MM.1S (cell line): Measurements from ENCODE around the gene THSD7B.

ENCODE experiments used
- DNase-seq: peaks from one replicate; pipeline ENCODE4 v3.0.0-alpha.2; 2015
- H2AFZ ChIP-seq: fragments of 300-600 bp; sonication (generic); 2 replicates; pipeline ENCODE4 v1.6.0; 2016; ENCODE audit warnings: antibody characterized with exemption, low read length
- H3F3A ChIP-seq: fragments of 300-600 bp; sonication (generic); 2 replicates; pipeline ENCODE4 v1.6.1; 2016; ENCODE audit warnings: mild to moderate bottlenecking, antibody characterized with exemption, low read length, moderate library complexity, mixed read lengths; ENCODE audit not compliant: insufficient read depth
- H3K27ac ChIP-seq: fragments of 300-600 bp; sonication (generic); 2 replicates; pipeline ENCODE4 v1.5.1; 2016; ENCODE audit warnings: mild to moderate bottlenecking, low read length
- H3K27me3 ChIP-seq: fragments of 300-600 bp; sonication (generic); replicated peaks from 2 replicates; pipeline ENCODE4 v1.6.0; 2016; ENCODE audit warnings: low read length; ENCODE audit not compliant: insufficient read depth
- H3K36me3 ChIP-seq: fragments of 300-600 bp; sonication (generic); replicated peaks from 2 replicates; pipeline ENCODE4 v1.6.1; 2016; ENCODE audit warnings: mild to moderate bottlenecking, low read length, mixed read lengths; ENCODE audit not compliant: insufficient read depth
- H3K4me1 ChIP-seq: fragments of 300-600 bp; sonication (generic); 2 replicates; pipeline ENCODE4 v1.6.1; 2016; ENCODE audit warnings: low read length, mixed read lengths
- H3K4me2 ChIP-seq: fragments of 300-600 bp; sonication (generic); 2 replicates; pipeline ENCODE4 v1.6.0; 2016; ENCODE audit warnings: low read depth, low read length
- H3K4me3 ChIP-seq: fragments of 300-600 bp; sonication (generic); 2 replicates; pipeline ENCODE4 v1.5.1; 2016; ENCODE audit warnings: low read length, mixed read lengths
- H3K79me2 ChIP-seq: fragments of 300-600 bp; sonication (generic); 2 replicates; pipeline ENCODE4 v1.6.1; 2016; ENCODE audit warnings: mixed run types, low read length, mixed read lengths
- H3K9ac ChIP-seq: fragments of 300-600 bp; sonication (generic); 2 replicates; pipeline ENCODE4 v1.6.1; 2016; ENCODE audit warnings: low read length, mixed read lengths
- H3K9me2 ChIP-seq: fragments of 300-600 bp; sonication (generic); replicated peaks from 2 replicates; pipeline ENCODE4 v1.6.1; 2016; ENCODE audit warnings: mild to moderate bottlenecking, low read length, mixed read lengths; ENCODE audit not compliant: insufficient read depth
- H3K9me3 ChIP-seq: fragments of 300-600 bp; sonication (generic); replicated peaks from 2 replicates; pipeline ENCODE4 v1.6.1; 2016; ENCODE audit warnings: mild to moderate bottlenecking, low read length, mixed read lengths; ENCODE audit not compliant: insufficient read depth
- H4K20me1 ChIP-seq: fragments of 300-600 bp; sonication (generic); 2 replicates; pipeline ENCODE4 v1.6.1; 2016; ENCODE audit warnings: mild to moderate bottlenecking, low read length, moderate library complexity, mixed read lengths; ENCODE audit not compliant: insufficient read depth
- EZH2 ChIP-seq: fragments of 300-600 bp; sonication (generic); optimal IDR thresholded peaks from 2 replicates; pipeline ENCODE3; 2017; ENCODE audit warnings: low read depth, mild to moderate bottlenecking, antibody characterized with exemption, low read length, mixed read lengths
- EZH2phosphoT487 ChIP-seq: fragments of 300-600 bp; sonication (generic); IDR thresholded peaks from 2 replicates; pipeline ENCODE4 v1.6.1; 2018; ENCODE audit warnings: antibody characterized with exemption, low read length
- TF ChIP-seq, protein P1 (sequence below): fragments of 300-600 bp; sonication (generic); IDR thresholded peaks from 2 replicates; pipeline ENCODE4 v1.5.1; 2016; ENCODE audit warnings: antibody characterized with exemption, low read length, mixed read lengths

Gene THSD7B

DNA sequence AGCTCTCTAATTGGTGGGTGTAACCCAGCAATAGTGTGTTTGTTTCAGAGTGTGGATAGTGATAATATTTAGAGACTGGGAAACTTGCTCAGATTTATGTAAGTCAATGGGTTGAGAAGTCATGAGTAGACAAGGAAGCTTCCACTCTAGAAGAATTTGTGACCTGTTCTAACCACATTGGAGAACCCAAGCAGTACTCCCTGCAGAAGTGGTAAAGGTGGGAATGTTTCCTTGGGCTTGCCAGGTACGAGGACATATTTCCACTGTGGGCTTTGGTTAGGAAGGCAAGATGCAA, 350.4 kb downstream of the THSD7B start:
- Histone ChIP-seq H3K79me2 (no peaks in the 10 kb centered on the region), H2AFZ (no peak overlapping the region), H3K4me3 (no peak overlapping the region), H3K9ac (no peak overlapping the region), H3K9me2 (no peaks in the 10 kb centered on the region), H3K4me1 (no peaks in the 10 kb centered on the region), H3F3A (no peaks in the 10 kb centered on the region), H3K36me3 (no peaks in the 10 kb centered on the region), H4K20me1 (no peaks in the 10 kb centered on the region), H3K27ac (no peak overlapping the region), H3K9me3 (no peaks in the 10 kb centered on the region), H3K27me3 (no peaks in the 10 kb centered on the region), H3K4me2 (no peak overlapping the region)
- TF ChIP-seq, protein P1, sequence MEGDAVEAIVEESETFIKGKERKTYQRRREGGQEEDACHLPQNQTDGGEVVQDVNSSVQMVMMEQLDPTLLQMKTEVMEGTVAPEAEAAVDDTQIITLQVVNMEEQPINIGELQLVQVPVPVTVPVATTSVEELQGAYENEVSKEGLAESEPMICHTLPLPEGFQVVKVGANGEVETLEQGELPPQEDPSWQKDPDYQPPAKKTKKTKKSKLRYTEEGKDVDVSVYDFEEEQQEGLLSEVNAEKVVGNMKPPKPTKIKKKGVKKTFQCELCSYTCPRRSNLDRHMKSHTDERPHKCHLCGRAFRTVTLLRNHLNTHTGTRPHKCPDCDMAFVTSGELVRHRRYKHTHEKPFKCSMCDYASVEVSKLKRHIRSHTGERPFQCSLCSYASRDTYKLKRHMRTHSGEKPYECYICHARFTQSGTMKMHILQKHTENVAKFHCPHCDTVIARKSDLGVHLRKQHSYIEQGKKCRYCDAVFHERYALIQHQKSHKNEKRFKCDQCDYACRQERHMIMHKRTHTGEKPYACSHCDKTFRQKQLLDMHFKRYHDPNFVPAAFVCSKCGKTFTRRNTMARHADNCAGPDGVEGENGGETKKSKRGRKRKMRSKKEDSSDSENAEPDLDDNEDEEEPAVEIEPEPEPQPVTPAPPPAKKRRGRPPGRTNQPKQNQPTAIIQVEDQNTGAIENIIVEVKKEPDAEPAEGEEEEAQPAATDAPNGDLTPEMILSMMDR, result no peak
- TF ChIP-seq EZH2, result no peak
- DNase-seq, result no peak

DNA sequence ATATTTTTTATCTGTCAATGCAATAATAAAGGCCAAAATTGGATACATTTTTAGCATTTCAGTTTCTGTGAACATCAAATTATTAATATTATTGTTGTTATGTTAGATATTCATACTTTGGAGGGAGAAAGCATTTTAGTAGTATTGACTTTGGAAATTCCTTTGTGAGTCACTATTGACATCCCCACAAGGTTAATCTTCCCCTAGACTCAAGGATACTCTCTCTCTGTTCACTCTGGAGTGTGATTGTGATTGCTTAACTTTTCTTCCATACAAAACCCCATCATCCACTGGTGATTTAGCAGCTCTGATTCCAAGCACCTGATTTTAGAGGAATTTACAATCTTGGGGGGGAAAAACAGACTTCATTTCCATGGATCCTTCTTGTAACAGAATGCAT, 352.0 kb downstream of the THSD7B start:
- H3K4me1 ChIP-seq, result no peaks in the 10 kb centered on the region
- no peak for DNase-seq
- H3K9ac ChIP-seq, result no peak overlapping the region
- no peak overlapping the region for H2AFZ ChIP-seq
- H3K79me2 ChIP-seq, result no peaks in the 10 kb centered on the region
- no peak overlapping the region for H3K4me3 ChIP-seq
- no peaks in the 10 kb centered on the region for H4K20me1 ChIP-seq
- H3K9me3 ChIP-seq, result no peaks in the 10 kb centered on the region
- no peaks in the 10 kb centered on the region for H3K9me2 ChIP-seq
- TF ChIP-seq, protein P1, result no peak
- TF ChIP-seq EZH2phosphoT487, result no peak
- TF ChIP-seq EZH2, result no peak
- no peaks in the 10 kb centered on the region for H3K36me3 ChIP-seq
- H3K27me3 ChIP-seq, result no peaks in the 10 kb centered on the region
- no peak overlapping the region for H3K4me2 ChIP-seq
- H3F3A ChIP-seq, result no peaks in the 10 kb centered on the region
- no peak overlapping the region for H3K27ac ChIP-seq

DNA sequence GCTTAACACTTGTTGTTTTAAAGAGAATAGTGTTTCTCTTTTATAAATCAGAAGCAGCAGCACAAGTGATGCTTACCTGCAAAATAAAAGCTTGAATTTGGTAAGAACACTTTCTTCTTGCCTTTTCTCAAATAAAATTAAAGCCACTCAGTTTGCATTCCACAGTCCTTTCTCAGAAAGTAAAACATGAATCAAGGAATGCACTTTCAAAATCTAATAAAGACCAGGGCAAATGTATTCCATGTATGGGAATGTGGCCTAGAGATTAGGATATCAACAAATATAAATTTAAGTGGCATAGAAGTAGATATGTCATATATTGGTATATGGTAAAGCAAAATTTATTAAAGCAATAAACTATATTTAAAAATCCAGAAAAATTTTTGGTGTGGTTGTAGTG, 352.8 kb downstream of the THSD7B start:
- no peaks in the 10 kb centered on the region for H4K20me1 ChIP-seq
- H3K79me2 ChIP-seq, result no peaks in the 10 kb centered on the region
- no peak overlapping the region for H3K27ac ChIP-seq
- no peak overlapping the region for H2AFZ ChIP-seq
- H3K4me2 ChIP-seq, result no peak overlapping the region
- no peaks in the 10 kb centered on the region for H3K9me2 ChIP-seq
- no peak overlapping the region for H3K4me3 ChIP-seq
- H3K9me3 ChIP-seq, result no peaks in the 10 kb centered on the region
- H3K4me1 ChIP-seq, result no peaks in the 10 kb centered on the region
- no peaks in the 10 kb centered on the region for H3K36me3 ChIP-seq
- no peak for DNase-seq
- TF ChIP-seq EZH2phosphoT487 (no peak), EZH2 (no peak)
- TF ChIP-seq, protein P1, result no peak
- no peaks in the 10 kb centered on the region for H3K27me3 ChIP-seq
- no peaks in the 10 kb centered on the region for H3F3A ChIP-seq
- H3K9ac ChIP-seq, result no peak overlapping the region

DNA sequence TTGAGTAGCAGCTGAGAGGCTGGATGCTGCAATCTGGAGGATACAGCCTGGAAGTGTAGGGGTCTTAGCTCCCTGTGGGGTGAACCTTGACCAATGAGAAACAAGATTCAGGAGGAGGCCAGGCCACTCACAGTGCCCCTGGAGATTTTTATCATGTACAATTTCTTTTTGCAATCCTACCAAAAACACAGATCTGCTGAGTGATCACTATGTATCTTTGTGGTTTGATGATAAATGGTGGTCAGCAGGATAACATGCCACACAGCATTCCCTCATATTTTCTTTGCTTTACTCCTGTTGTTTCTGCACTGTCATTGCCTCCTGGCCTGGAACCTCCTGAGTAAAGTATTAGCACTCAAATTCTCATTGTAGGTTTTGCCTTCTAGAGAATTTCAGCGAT, 357.9 kb downstream of the THSD7B start:
- Histone ChIP-seq H2AFZ (no peak overlapping the region), H3K9me3 (no peaks in the 10 kb centered on the region)

More for the DNA sequence above, 357.9 kb downstream of the THSD7B start:
- H3K4me2 ChIP-seq, result no peak overlapping the region
- no peak for DNase-seq
- no peaks in the 10 kb centered on the region for H3F3A ChIP-seq
- no peaks in the 10 kb centered on the region for H3K36me3 ChIP-seq
- H3K27me3 ChIP-seq, result no peaks in the 10 kb centered on the region
- no peak overlapping the region for H3K4me3 ChIP-seq
- H3K9ac ChIP-seq, result no peak overlapping the region
- no peaks in the 10 kb centered on the region for H3K9me2 ChIP-seq
- TF ChIP-seq, protein P1, result no peak
- TF ChIP-seq EZH2, result no peak
- no peak for TF ChIP-seq EZH2phosphoT487
- H3K79me2 ChIP-seq, result no peaks in the 10 kb centered on the region
- H3K4me1 ChIP-seq, result no peaks in the 10 kb centered on the region
- H4K20me1 ChIP-seq, result no peaks in the 10 kb centered on the region
- H3K27ac ChIP-seq, result no peak overlapping the region
